SU-DHL-6 (cell line): ENCODE results near the gene LZTS2.

ENCODE experiments used
- H2AFZ ChIP-seq: fragments of 200-600 bp; sonication (generic); 2 replicates; pipeline ENCODE4 v1.6.1; 2014; ENCODE audit warnings: low read depth, mild to moderate bottlenecking, moderate library complexity, mixed read lengths, antibody characterized with exemption, low read length; ENCODE audit not compliant: severe bottlenecking
- H3F3A ChIP-seq: fragments of 200-600 bp; shearing (Covaris generic); 2 replicates; pipeline ENCODE4 v1.6.0; 2016; ENCODE audit warnings: antibody characterized with exemption, mild to moderate bottlenecking; ENCODE audit not compliant: insufficient read depth
- H3K27ac ChIP-seq: fragments of 200-600 bp; sonication (generic); 2 replicates; pipeline ENCODE4 v1.5.1; 2016; ENCODE audit warnings: low read depth, mild to moderate bottlenecking, low read length, moderate library complexity, mixed read lengths
- H3K27me3 ChIP-seq: fragments of 200-600 bp; sonication (generic), shearing (Covaris generic); 2 replicates; pipeline ENCODE4 v1.6.0; 2014; ENCODE audit warnings: mild to moderate bottlenecking, low read length
- H3K36me3 ChIP-seq: fragments of 200-600 bp; sonication (generic); 2 replicates; pipeline ENCODE4 v1.6.1; 2014; ENCODE audit warnings: mild to moderate bottlenecking, low read length, mixed read lengths
- H3K4me2 ChIP-seq: fragments of 300-600, 200-600 bp; shearing (Covaris generic), sonication (generic); 2 replicates; pipeline ENCODE4 v1.6.0; 2014; ENCODE audit warnings: low read length, low read depth, mild to moderate bottlenecking; ENCODE audit not compliant: poor library complexity, severe bottlenecking
- H3K4me3 ChIP-seq: fragments of 200-600 bp; sonication (generic); 2 replicates; pipeline ENCODE4 v1.5.1; 2014; ENCODE audit warnings: antibody characterized with exemption, low read length, mild to moderate bottlenecking, mixed read lengths; ENCODE audit not compliant: insufficient read depth, poor library complexity, severe bottlenecking
- H3K79me2 ChIP-seq: fragments of 200-600 bp; sonication (generic); 2 replicates; pipeline ENCODE4 v1.6.1; 2014; ENCODE audit warnings: mild to moderate bottlenecking, low read length, moderate library complexity; ENCODE audit not compliant: insufficient read depth
- H3K9ac ChIP-seq: fragments of 200-600 bp; sonication (generic); 2 replicates; pipeline ENCODE4 v1.7.0; 2014; ENCODE audit warnings: mild to moderate bottlenecking, low read length
- H3K9me2 ChIP-seq: fragments of 200-600 bp; sonication (generic); replicated peaks from 2 replicates; pipeline ENCODE4 v1.6.1; 2014; ENCODE audit warnings: low read length; ENCODE audit not compliant: insufficient read depth
- H3K9me3 ChIP-seq: fragments of 200-600 bp; sonication (generic); 2 replicates; pipeline ENCODE4 v1.6.1; 2014; ENCODE audit warnings: low read length, mixed read lengths; ENCODE audit not compliant: insufficient read depth
- H4K20me1 ChIP-seq: fragments of 200-600 bp; sonication (generic); 2 replicates; pipeline ENCODE4 v1.6.1; 2014; ENCODE audit warnings: low read depth, mild to moderate bottlenecking, antibody characterized with exemption, low read length, moderate library complexity, mixed read lengths
- CTCF ChIP-seq: fragments of 200-600 bp; sonication (generic); IDR thresholded peaks from one replicate; pipeline ENCODE4 v1.5.1; 2017; ENCODE audit warnings: antibody characterized with exemption, mild to moderate bottlenecking, low read length, moderate library complexity; ENCODE audit not compliant: insufficient read depth, poor library complexity, severe bottlenecking
- EZH2phosphoT487 ChIP-seq: fragments of 200-600 bp; sonication (generic), shearing (Covaris generic); conservative IDR thresholded peaks from 2 replicates; pipeline ENCODE4 v1.6.1; 2018; ENCODE audit warnings: mild to moderate bottlenecking, antibody characterized with exemption, low read length, moderate library complexity, mixed read lengths

LZTS2 gene

GRCh38 chr10:101005361-101005760, 5.8 kb downstream of the LZTS2 start:
- Histone ChIP-seq H3K79me2 (no peaks in the 10 kb centered on the region), H3K9ac (no peak overlapping the region), H3K4me2 (no peak overlapping the region), H2AFZ (no peak overlapping the region), H3K36me3 (no peaks in the 10 kb centered on the region), H3K27ac (no peak overlapping the region), H3K9me3 (no peaks in the 10 kb centered on the region), H3K4me3 (no peak overlapping the region), H3K9me2 (no peaks in the 10 kb centered on the region), H4K20me1 (no peaks in the 10 kb centered on the region), H3F3A (no peaks in the 10 kb centered on the region), H3K27me3 (no peaks in the 10 kb centered on the region)
- no peak for TF ChIP-seq CTCF
- no peak for TF ChIP-seq EZH2phosphoT487

- no peak for TF ChIP-seq CTCF
- no peaks in the 10 kb centered on the region for H3F3A ChIP-seq
- H3K9ac ChIP-seq = no peak overlapping the region
- H3K27me3 ChIP-seq = no peaks in the 10 kb centered on the region
- H3K9me3 ChIP-seq = no peaks in the 10 kb centered on the region
- H3K4me3 ChIP-seq = no peak overlapping the region
- no peaks in the 10 kb centered on the region for H3K79me2 ChIP-seq
- H3K9me2 ChIP-seq = no peaks in the 10 kb centered on the region
- H4K20me1 ChIP-seq = no peaks in the 10 kb centered on the region
- no peak overlapping the region for H3K27ac ChIP-seq
- no peak overlapping the region for H2AFZ ChIP-seq
- H3K36me3 ChIP-seq = no peaks in the 10 kb centered on the region
- no peak overlapping the region for H3K4me2 ChIP-seq
Measured at GRCh38 chr10:101005869-101006567, 6.4 kb downstream of the LZTS2 start.

- Histone ChIP-seq H3K27me3 (no peaks in the 10 kb centered on the region), H2AFZ (no peak overlapping the region), H3F3A (no peaks in the 10 kb centered on the region), H3K27ac (no peak overlapping the region), H3K79me2 (no peaks in the 10 kb centered on the region), H3K36me3 (no peaks in the 10 kb centered on the region), H3K4me3 (no peak overlapping the region), H3K9me3 (no peaks in the 10 kb centered on the region), H3K9me2 (no peaks in the 10 kb centered on the region), H3K4me2 (no peak overlapping the region), H4K20me1 (no peaks in the 10 kb centered on the region), H3K9ac (no peak overlapping the region)
- TF ChIP-seq CTCF (no peak), EZH2phosphoT487 (no peak)
Measured at GRCh38 chr10:101006593-101007098, 7.0 kb downstream of the LZTS2 start.
